Midbrain (tissue), 1 donor: ENCODE results near the gene GABRR3.

Experiments used
- DNase-seq: peaks from one replicate; lab custom pipeline; 2025; lab: John Stamatoyannopoulos, UW

Gene GABRR3

DNA sequence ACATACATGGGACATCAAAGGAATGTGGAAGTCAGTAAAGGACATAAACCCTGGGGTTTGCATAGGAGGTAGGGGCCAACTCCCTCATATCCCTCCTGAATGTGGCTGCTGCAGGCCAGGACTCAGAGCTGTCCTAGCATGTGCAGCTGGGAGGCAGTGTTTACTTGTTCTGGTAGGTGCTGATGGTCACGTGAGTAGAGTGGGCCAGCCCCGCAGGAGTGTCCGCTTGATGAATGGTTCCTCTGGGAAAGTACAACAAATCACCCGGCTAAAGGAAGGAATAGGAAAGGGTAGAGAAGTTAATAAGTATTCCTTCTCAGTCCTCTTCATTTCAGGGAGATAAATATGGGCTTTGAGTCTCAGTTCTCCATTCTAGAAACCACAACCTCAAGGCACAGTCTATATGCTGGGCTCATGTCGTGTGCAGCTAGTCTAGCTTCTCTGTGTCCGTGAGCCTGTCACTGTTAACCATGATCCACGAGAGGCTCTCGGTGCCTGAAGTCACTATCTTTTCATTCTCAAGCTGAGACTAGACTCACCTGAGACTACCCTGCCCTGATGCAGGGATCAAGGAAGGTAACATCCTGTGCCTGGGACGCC lies 80.8 kb downstream of the GABRR3 start:
- DNase-seq, result no peak

DNA sequence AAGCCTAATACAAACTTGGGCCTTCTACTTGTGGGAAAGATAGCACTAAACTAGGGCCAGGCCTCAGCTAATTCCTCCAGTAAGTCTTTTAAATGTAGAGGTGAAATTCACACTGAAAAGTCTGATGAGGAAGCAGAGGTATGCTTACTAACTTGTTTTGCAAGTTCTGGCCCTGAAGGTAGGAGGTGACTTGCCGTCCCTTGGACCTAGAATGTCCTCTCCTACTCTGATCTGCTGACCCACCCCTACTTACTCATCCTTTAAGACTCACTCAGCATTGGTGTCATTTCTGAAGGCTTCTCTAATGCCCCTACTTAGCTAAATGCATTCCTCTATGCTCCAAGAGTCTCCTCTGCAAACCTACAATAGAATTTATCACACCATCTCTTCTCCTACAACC lies 82.2 kb downstream of the GABRR3 start:
- DNase-seq, result no peak

DNA sequence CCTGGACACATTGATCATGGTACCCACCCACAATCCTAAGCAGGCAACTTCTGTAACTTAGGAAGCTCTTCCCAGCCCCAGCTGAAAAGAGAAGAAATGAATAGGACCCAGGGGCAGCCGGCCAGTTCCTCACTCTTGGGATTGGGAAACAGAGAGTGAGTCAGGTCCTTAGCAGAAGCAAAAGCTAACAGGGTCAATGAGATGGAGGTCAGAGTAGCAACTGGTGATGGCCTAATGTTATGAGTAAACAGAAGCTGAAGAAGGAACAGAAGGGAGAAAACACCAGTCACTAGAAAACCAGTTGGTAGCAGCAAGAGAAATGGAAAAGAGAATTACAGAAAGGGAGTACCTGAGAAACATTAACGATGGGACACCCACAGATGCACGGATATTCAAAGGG lies 82.8 kb downstream of the GABRR3 start:
- no peak for DNase-seq

DNA sequence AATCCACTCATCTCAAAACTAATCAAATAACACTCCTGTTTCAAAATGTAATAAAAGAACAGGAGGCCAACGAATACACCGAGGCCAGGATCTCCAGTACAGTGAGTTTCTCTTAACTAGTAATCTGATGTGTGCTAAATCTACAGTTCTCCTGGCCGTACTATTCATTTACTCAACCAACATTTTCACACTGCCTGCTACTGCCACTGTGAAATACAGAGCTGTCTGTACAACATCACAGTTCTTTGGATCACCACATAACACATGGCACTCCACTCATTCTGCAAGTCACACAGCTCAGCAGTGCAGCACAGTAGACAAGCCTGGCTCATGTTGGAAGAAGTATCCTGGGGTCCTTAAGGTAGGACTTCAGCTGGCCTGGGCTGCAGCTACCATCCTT lies 84.8 kb downstream of the GABRR3 start:
- no peak for DNase-seq

DNA sequence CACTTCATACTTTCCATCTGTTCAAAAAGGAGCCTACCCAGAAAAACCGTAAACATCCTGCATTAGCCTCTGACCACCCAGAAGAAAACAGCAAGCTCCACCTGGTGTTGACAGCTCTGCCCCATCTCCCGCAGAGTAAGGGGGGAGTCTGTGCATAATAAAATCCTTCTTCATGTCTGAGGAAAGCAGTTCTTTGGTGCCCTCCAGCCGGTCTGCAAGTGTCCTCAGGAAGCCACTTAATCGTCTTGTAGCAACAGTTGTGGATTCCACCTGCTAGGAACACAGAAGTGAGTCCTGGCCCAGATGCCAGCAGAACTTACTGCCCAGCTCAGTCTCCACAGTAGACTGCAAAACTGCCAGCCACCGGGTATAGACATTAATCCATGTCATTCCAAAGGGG lies 85.4 kb downstream of the GABRR3 start:
- DNase-seq, result no peak

DNA sequence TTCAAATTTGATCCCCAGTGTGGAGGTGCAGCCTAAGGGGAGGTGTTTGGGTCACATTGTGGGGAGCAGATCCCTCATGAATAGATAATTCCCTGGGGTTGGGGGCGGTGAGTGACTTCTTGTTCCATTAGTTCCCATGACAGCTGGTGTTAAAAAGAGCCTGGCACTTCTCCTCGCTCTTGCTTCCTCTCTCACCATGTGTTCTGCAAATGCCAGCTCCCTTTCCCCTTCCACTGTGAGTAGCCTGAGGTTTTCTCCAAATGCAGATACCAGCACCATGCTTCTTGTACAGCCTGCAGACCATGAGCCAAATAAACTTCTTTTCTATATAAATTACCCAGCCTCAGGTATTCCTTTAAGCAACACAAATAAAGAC lies 86.0 kb downstream of the GABRR3 start:
- no peak for DNase-seq

DNA sequence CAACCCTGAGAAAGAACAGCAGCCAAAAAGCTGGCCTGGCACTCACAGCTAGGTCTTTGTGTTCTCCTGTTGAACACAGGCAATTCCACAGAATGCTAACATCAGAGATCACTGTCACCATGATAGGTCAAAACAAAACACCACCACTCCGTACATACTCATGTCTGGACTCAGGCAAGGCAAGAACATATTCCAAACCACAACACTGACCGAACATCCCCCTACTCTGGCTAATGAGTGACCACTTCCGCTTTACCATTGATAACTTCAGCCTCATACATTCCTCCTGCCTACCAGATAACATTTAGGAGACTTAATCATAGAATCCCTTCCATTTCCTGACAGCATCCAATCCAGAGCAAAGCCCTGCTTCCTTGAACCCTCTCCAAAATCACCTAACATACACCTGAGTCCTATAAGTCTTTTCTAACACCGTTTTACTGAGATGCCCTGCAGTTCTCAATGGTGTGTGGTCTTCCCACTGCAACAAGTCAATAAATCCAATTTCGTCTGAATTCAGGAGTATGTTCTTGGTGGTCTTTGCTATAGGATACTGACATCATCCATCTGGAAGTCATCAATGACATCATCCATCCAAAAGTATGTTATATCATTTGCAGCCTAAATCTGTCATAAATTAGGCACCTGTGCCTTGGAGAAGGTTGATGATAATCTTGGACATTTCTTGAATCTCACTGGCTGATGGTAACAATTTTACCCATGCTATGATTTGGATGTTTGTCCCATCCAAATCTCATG lies 86.6 kb downstream of the GABRR3 start:
- no peak for DNase-seq

DNA sequence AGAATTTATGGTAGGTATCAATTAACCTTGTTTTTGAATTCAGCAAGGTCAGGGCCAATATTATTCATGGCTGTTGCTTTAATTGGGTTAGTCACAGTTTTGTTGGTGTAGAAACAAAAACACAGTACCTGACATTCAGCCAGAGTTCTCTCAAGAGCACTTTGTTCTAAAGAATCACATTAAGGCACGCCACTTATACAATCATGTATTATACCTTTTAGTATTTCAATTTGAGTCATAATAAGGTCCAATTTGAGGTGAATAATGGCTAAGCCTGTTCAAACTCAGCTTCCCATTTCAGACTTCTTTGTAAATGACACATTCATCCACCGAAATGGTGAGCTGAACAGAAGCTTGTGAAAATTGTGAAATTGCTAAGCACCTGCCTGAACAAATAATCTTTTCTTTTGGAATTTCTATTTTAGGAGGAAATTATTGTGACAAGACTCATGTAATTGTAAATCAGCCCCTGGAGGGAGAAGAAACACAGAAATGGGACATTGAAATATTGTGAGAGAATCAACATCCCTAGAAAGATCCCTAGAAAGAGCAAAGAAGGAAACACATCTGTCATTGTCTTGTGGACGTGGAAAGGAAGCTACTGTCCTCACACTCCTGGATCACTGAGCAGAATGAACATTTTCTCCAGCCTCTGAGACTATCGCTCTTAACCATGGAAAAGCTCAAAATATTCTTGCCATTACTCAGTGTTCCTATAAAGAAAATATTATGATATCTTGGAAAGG lies 92.1 kb downstream of the GABRR3 start:
- no peak for DNase-seq

DNA sequence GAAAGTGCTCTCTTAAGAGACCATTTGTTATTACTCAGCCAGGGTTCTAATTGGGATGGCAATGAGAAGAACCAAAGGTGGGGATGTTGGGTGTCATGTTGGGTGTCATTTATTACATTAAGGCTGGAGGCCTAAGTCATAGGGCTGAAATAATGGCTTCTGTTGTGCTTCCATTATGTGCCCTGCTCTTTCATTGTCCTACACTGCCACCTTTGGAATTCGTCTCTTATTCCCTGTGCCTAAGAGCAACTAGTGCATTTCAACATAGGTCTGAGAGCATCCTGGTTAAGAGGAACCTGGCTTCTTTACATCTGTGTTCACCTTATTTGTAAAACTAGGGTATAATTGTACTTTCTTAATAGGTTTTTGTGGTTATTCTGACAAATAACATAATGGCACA lies 95.1 kb downstream of the GABRR3 start:
- DNase-seq, result no peak

DNA sequence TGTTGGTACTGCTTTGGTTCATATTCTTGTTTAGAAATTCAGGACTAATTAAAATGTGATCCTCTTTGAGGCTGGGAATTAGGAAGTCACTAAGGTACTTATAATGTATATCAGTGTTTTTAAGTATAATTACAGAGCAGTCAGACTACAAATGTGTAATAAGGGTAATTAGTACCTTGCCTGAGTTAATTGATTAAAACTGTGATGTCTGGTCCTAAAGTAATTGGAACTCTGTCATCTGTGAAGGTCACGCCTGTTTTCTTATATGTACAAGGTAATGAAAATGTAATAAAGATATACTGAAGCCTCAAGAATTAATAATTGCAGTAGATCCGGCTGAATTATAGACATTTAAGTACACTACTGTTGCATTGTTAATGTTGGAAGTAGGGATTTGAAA lies 95.7 kb downstream of the GABRR3 start:
- no peak for DNase-seq

DNA sequence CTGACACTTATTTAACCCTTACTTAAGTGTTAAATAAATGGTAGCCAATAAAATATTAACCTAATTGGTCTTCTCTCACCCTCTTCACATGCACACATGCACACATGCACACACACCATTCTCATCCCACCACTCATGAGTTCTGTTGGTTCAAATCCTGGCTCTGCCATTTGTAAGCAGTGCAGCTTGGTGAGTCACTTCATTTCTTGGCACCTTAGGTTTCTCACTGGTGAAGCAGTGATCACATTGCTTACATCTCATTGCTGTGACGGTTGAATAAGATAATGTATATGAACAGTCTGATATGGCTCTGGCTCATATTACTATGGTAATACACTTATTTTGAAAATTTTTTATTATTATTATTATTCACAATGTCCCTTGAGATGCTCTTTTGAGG lies 96.7 kb downstream of the GABRR3 start:
- DNase-seq, result no peak

DNA sequence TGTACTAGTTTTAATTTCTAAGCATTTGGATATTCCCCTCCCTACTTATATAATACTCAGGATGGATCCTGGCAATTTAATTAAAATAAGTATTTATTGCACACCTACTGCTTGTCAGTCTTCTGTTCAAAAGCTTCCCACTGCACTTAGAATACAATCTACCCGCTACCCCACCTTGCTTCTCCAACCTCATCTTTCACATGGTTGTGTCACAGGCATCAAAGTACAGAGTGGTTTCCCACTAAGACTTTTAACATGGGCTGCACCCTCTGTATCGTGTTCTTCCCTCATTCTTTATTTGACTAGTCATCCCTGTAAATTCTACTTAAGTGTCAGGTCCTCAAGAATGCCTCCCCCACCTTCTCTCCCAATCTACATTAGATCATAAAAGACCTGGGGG lies 97.9 kb downstream of the GABRR3 start:
- DNase-seq, result no peak

DNA sequence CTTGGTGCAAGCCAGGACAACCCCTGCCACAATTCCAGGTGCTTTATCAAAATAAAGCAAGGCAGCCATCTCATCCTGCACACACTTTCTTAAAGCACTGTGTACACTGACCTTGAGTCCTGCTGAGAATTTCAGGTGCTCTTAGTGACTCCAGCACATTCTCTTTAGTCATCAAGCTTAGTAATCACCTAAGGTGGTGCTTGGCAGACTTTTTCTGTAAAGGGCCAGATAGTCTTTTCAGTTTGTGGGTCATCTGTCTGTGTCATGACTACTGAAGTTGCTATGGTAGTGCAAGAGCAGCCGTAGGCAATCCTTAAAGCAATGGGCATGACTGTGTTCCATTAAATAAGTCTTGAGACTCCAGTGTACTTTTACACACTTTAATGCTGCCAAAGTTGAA lies 99.3 kb downstream of the GABRR3 start:
- DNase-seq, result no peak
